MM.1S (cell line): ENCODE measurements around the gene LIN7A.

ENCODE experiments used
- DNase-seq: peaks from one replicate; pipeline ENCODE4 v3.0.0-alpha.2; 2015
- H2AFZ ChIP-seq: fragments of 300-600 bp; sonication (generic); 2 replicates; pipeline ENCODE4 v1.6.0; 2016; ENCODE audit warnings: antibody characterized with exemption, low read length
- H3F3A ChIP-seq: fragments of 300-600 bp; sonication (generic); 2 replicates; pipeline ENCODE4 v1.6.1; 2016; ENCODE audit warnings: mild to moderate bottlenecking, antibody characterized with exemption, low read length, moderate library complexity, mixed read lengths; ENCODE audit not compliant: insufficient read depth
- H3K27ac ChIP-seq: fragments of 300-600 bp; sonication (generic); 2 replicates; pipeline ENCODE4 v1.5.1; 2016; ENCODE audit warnings: mild to moderate bottlenecking, low read length
- H3K27me3 ChIP-seq: fragments of 300-600 bp; sonication (generic); replicated peaks from 2 replicates; pipeline ENCODE4 v1.6.0; 2016; ENCODE audit warnings: low read length; ENCODE audit not compliant: insufficient read depth
- H3K36me3 ChIP-seq: fragments of 300-600 bp; sonication (generic); replicated peaks from 2 replicates; pipeline ENCODE4 v1.6.1; 2016; ENCODE audit warnings: mild to moderate bottlenecking, low read length, mixed read lengths; ENCODE audit not compliant: insufficient read depth
- H3K4me1 ChIP-seq: fragments of 300-600 bp; sonication (generic); 2 replicates; pipeline ENCODE4 v1.6.1; 2016; ENCODE audit warnings: low read length, mixed read lengths
- H3K4me2 ChIP-seq: fragments of 300-600 bp; sonication (generic); 2 replicates; pipeline ENCODE4 v1.6.0; 2016; ENCODE audit warnings: low read depth, low read length
- H3K4me3 ChIP-seq: fragments of 300-600 bp; sonication (generic); 2 replicates; pipeline ENCODE4 v1.5.1; 2016; ENCODE audit warnings: low read length, mixed read lengths
- H3K79me2 ChIP-seq: fragments of 300-600 bp; sonication (generic); 2 replicates; pipeline ENCODE4 v1.6.1; 2016; ENCODE audit warnings: mixed run types, low read length, mixed read lengths
- H3K9ac ChIP-seq: fragments of 300-600 bp; sonication (generic); 2 replicates; pipeline ENCODE4 v1.6.1; 2016; ENCODE audit warnings: low read length, mixed read lengths
- H3K9me2 ChIP-seq: fragments of 300-600 bp; sonication (generic); replicated peaks from 2 replicates; pipeline ENCODE4 v1.6.1; 2016; ENCODE audit warnings: mild to moderate bottlenecking, low read length, mixed read lengths; ENCODE audit not compliant: insufficient read depth
- H3K9me3 ChIP-seq: fragments of 300-600 bp; sonication (generic); replicated peaks from 2 replicates; pipeline ENCODE4 v1.6.1; 2016; ENCODE audit warnings: mild to moderate bottlenecking, low read length, mixed read lengths; ENCODE audit not compliant: insufficient read depth
- H4K20me1 ChIP-seq: fragments of 300-600 bp; sonication (generic); 2 replicates; pipeline ENCODE4 v1.6.1; 2016; ENCODE audit warnings: mild to moderate bottlenecking, low read length, moderate library complexity, mixed read lengths; ENCODE audit not compliant: insufficient read depth
- CTCF ChIP-seq: fragments of 300-600 bp; sonication (generic); IDR thresholded peaks from 2 replicates; pipeline ENCODE4 v1.5.1; 2016; ENCODE audit warnings: antibody characterized with exemption, low read length, mixed read lengths
- EZH2 ChIP-seq: fragments of 300-600 bp; sonication (generic); optimal IDR thresholded peaks from 2 replicates; pipeline ENCODE3; 2017; ENCODE audit warnings: low read depth, mild to moderate bottlenecking, antibody characterized with exemption, low read length, mixed read lengths
- EZH2phosphoT487 ChIP-seq: fragments of 300-600 bp; sonication (generic); IDR thresholded peaks from 2 replicates; pipeline ENCODE4 v1.6.1; 2018; ENCODE audit warnings: antibody characterized with exemption, low read length

LIN7A gene

GRCh38 chr12:80901661-80902060 lies 36.1 kb downstream of the LIN7A start:
- H3K4me3 ChIP-seq: no peak overlapping the region
- H3K9me2 ChIP-seq: no peaks in the 10 kb centered on the region
- no peaks in the 10 kb centered on the region for H4K20me1 ChIP-seq
- no peaks in the 10 kb centered on the region for H3K36me3 ChIP-seq
- H3K4me1 ChIP-seq: no peaks in the 10 kb centered on the region
- H2AFZ ChIP-seq: no peak overlapping the region
- DNase-seq: no peak
- no peaks in the 10 kb centered on the region for H3K27me3 ChIP-seq
- TF ChIP-seq EZH2 (no peak), CTCF (no peak), EZH2phosphoT487 (no peak)
- H3K27ac ChIP-seq: no peak overlapping the region
- no peaks in the 10 kb centered on the region for H3K9me3 ChIP-seq
- H3K79me2 ChIP-seq: no peaks in the 10 kb centered on the region
- no peak overlapping the region for H3K9ac ChIP-seq
- H3F3A ChIP-seq: no peaks in the 10 kb centered on the region
- H3K4me2 ChIP-seq: no peak overlapping the region

- Histone ChIP-seq H3K27ac (no peak overlapping the region), H3K4me2 (no peak overlapping the region), H3F3A (no peaks in the 10 kb centered on the region), H3K9me3 (no peaks in the 10 kb centered on the region), H4K20me1 (no peaks in the 10 kb centered on the region), H3K36me3 (no peaks in the 10 kb centered on the region), H3K4me3 (no peak overlapping the region), H3K27me3 (no peaks in the 10 kb centered on the region), H3K9ac (no peak overlapping the region), H3K4me1 (0 out of 2 replicates have a peak, but pooled peaks cover 5% of the 10 kb centered on the region), H2AFZ (no peak overlapping the region), H3K9me2 (no peaks in the 10 kb centered on the region), H3K79me2 (no peaks in the 10 kb centered on the region)
- DNase-seq: no peak
- TF ChIP-seq CTCF (no peak), EZH2phosphoT487 (no peak), EZH2 (no peak)
Observed at GRCh38 chr12:80895240-80895639, 42.5 kb downstream of the LIN7A start.

- H3K27me3 ChIP-seq: no peaks in the 10 kb centered on the region
- no peak overlapping the region for H2AFZ ChIP-seq
- H3K9me2 ChIP-seq: no peaks in the 10 kb centered on the region
- H3K4me3 ChIP-seq: no peak overlapping the region
- no peak overlapping the region for H3K27ac ChIP-seq
- no peak overlapping the region for H3K9ac ChIP-seq
- no peak for TF ChIP-seq EZH2phosphoT487
- no peak for TF ChIP-seq EZH2
- no peak for TF ChIP-seq CTCF
- no peaks in the 10 kb centered on the region for H3F3A ChIP-seq
- H4K20me1 ChIP-seq: no peaks in the 10 kb centered on the region
- 0 out of 2 replicates have a peak, but pooled peaks cover 5% of the 10 kb centered on the region for H3K4me1 ChIP-seq
- H3K79me2 ChIP-seq: no peaks in the 10 kb centered on the region
- DNase-seq: no peak
- H3K9me3 ChIP-seq: no peaks in the 10 kb centered on the region
- H3K4me2 ChIP-seq: no peak overlapping the region
- no peaks in the 10 kb centered on the region for H3K36me3 ChIP-seq
Observed at GRCh38 chr12:80894179-80894578, 43.6 kb downstream of the LIN7A start.
